Breast epithelium (tissue), 3 donors: ENCODE data around the gene UBTFL1.
"Not testable (repeated sequence)": the region's sequence is repeated elsewhere in the genome, so short reads cannot be mapped to it uniquely, and the experiment has no call there.

Experiments
- POLR2A ChIP-seq: fragments of 450-650 bp; IDR thresholded peaks from one replicate; pipeline ENCODE4 v1.6.1; 2016; ENCODE audit warnings: antibody characterized with exemption, mild to moderate bottlenecking, moderate library complexity
- TF ChIP-seq, protein P1 (sequence below), 3 donors: fragments of 450-650 bp; IDR thresholded peaks; one replicate each; pipeline ENCODE4 v1.5.1; 2016 to 2017; ENCODE audit warnings: antibody characterized with exemption in 3 of 3, mild to moderate bottlenecking in 3 of 3, moderate library complexity in 3 of 3

DNA sequence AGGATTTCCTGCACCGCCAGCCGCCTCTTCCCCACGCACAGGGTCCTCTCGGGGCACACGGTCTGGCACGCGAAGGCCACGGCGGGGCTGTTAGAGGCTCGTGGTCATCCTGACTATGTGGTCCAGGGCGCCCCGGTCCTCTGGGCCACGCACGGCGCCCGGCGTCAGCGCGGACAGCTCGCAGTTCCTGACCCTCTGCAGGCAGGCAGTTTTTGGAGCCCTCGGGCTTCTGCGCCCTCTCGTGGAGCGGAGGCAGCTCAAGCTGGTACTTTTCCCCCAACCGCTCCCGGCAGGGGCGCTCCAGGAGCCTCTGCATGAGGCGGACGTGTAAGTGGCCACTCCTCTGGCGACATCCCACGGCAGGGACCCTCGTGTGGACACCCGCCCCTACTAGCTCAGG is 33.4 kb upstream of the UBTFL1 start:
- TF ChIP-seq POLR2A = not testable (repeated sequence)
- TF ChIP-seq, protein P1, sequence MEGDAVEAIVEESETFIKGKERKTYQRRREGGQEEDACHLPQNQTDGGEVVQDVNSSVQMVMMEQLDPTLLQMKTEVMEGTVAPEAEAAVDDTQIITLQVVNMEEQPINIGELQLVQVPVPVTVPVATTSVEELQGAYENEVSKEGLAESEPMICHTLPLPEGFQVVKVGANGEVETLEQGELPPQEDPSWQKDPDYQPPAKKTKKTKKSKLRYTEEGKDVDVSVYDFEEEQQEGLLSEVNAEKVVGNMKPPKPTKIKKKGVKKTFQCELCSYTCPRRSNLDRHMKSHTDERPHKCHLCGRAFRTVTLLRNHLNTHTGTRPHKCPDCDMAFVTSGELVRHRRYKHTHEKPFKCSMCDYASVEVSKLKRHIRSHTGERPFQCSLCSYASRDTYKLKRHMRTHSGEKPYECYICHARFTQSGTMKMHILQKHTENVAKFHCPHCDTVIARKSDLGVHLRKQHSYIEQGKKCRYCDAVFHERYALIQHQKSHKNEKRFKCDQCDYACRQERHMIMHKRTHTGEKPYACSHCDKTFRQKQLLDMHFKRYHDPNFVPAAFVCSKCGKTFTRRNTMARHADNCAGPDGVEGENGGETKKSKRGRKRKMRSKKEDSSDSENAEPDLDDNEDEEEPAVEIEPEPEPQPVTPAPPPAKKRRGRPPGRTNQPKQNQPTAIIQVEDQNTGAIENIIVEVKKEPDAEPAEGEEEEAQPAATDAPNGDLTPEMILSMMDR (IDR thresholded peaks at IDR 0.05) = not testable (repeated sequence)
